Breast epithelium (tissue), 3 donors: ENCODE results near the gene XPO6.

Experiments used
- CTCF ChIP-seq, 3 donors: fragments of 450-650 bp; IDR thresholded peaks; one replicate each; pipeline ENCODE4 v1.5.1; 2016 to 2017; ENCODE audit warnings: antibody characterized with exemption in 3 of 3, mild to moderate bottlenecking in 3 of 3, moderate library complexity in 3 of 3
- POLR2A ChIP-seq: fragments of 450-650 bp; IDR thresholded peaks from one replicate; pipeline ENCODE4 v1.6.1; 2016; ENCODE audit warnings: antibody characterized with exemption, mild to moderate bottlenecking, moderate library complexity

- TF ChIP-seq POLR2A (no peak), CTCF (IDR thresholded peaks at IDR 0.05) (no peak)
Measured at GRCh38 chr16:28213396-28213795, 1.6 kb upstream of the XPO6 start.
